Endothelial cell (in vitro differentiated cells): ENCODE measurements around the gene KCNG2. TPM values are rescaled to one million over a fixed set of nuclear protein-coding genes. Genes with fewer than 3 reads are reported as not detected.

Source experiments
- DNase-seq: peaks from one replicate; pipeline ENCODE4 v3.0.0; 2021; ENCODE audit warnings: low spot score
- H3K27ac Mint-ChIP-seq: one replicate; pipeline ENCODE4 v1.8.0; 2021; ENCODE audit warnings: mixed read lengths, inconsistent platforms; ENCODE audit not compliant: unreplicated experiment
- H3K27me3 Mint-ChIP-seq: one replicate; pipeline ENCODE4 v1.8.0; 2021; ENCODE audit warnings: mild to moderate bottlenecking, moderate library complexity, mixed read lengths, inconsistent platforms; ENCODE audit not compliant: unreplicated experiment
- H3K36me3 Mint-ChIP-seq: one replicate; pipeline ENCODE4 v1.8.0; 2021; ENCODE audit warnings: mild to moderate bottlenecking, low read depth, mixed read lengths, inconsistent platforms; ENCODE audit not compliant: unreplicated experiment
- H3K4me1 Mint-ChIP-seq: one replicate; pipeline ENCODE4 v1.8.0; 2021; ENCODE audit warnings: mild to moderate bottlenecking, mixed read lengths, inconsistent platforms; ENCODE audit not compliant: unreplicated experiment
- H3K4me3 Mint-ChIP-seq: one replicate; pipeline ENCODE4 v1.8.0; 2021; ENCODE audit warnings: mild to moderate bottlenecking, mixed read lengths, inconsistent platforms; ENCODE audit not compliant: unreplicated experiment
- H3K9me3 Mint-ChIP-seq: one replicate; pipeline ENCODE4 v1.8.0; 2021; ENCODE audit warnings: mixed read lengths, inconsistent platforms; ENCODE audit not compliant: unreplicated experiment
- total RNA-seq: library from RNA; stranded (reverse); fragmentation: NEBNext Ultra II Directional; extraction: Animal tissue kit (Norgen Biotek cat#: 25700); gene quantifications from one replicate; pipeline ENCODE4 v1.2.1, GENCODE V29; 2021; ENCODE audit not compliant: unreplicated experiment
- TF ChIP-seq, protein P1 (sequence below): fragments of 200-600 bp; sonication (generic); IDR thresholded peaks from one replicate; pipeline ENCODE4 v1.5.0; 2021; ENCODE audit warnings: antibody characterized with exemption; ENCODE audit not compliant: unreplicated experiment

Gene KCNG2
- total RNA-seq, 1 donor from 2014 or later, result 0.56 TPM

DNA sequence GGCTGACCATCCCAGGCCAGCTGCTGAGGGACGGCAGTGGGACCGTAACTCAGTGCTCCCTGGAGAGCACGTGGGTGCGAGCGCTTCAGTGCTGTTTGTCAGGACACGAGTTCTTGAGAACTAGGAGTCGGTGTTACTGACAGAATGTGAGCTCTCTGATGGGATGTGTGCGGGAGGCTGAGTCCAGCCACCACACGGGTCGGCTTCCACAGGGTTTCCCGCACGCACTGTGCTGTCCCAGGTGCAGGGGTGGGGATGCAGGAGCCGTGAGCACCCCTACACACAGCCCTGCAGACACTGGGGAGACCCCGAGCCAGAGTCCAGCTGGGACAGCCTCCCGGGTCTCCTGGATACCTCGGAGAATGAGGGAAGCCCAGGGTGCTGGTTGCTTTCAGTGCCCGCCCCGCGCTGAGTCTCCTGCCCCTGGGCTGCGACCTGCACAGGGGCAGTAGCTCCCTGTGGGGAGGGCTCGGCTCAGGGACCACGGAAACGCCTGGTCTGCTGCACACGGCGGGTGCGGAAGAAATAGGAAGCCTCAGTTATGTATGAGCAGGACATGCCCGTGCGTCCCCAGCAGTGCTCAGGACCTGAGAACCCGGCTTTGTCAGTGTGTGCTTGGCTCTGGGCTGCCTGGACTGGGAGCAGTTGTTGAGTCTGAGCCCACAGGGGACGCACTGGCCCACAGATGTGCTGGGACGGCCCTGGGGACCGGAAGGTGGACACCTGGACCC, 71.2 kb downstream of the KCNG2 start:
- H3K36me3 Mint-ChIP-seq, result no peaks in the 10 kb centered on the region
- DNase-seq, result no peak

DNA sequence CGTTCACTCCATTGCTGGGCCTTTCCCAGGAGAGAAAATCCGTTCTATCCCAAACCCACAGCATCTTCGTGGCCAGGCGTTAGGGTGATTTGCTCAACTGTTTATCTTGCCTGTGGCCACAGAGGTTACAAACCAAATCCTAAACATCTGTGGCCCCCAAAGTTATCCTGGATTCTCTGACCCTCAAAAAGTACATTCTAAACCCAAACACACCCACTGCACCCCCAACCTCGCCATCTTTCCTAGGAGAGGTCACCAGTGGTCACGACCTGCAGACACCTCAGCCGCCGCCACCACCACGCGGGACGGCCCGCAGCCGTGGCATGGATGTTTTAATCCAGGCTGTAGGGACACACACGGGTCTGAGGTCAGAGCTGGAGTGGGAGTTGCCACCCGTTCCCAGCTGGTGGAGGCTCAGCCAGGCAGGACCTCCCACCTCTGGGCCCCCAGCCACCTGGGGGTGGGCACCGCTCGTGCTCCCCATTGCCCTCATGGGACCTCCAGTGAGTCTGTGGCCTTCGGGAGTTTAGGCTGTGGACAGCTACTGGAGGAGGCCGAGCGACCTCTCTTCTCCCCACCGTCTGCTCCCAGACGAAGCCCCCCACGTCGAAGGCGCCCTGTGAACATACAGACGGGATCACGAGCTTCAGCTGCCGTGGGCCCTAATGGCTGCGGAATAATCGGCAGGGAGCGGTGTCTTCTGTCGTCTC, 72.0 kb downstream of the KCNG2 start:
- H3K36me3 Mint-ChIP-seq, result no peaks in the 10 kb centered on the region
- TF ChIP-seq, protein P1, sequence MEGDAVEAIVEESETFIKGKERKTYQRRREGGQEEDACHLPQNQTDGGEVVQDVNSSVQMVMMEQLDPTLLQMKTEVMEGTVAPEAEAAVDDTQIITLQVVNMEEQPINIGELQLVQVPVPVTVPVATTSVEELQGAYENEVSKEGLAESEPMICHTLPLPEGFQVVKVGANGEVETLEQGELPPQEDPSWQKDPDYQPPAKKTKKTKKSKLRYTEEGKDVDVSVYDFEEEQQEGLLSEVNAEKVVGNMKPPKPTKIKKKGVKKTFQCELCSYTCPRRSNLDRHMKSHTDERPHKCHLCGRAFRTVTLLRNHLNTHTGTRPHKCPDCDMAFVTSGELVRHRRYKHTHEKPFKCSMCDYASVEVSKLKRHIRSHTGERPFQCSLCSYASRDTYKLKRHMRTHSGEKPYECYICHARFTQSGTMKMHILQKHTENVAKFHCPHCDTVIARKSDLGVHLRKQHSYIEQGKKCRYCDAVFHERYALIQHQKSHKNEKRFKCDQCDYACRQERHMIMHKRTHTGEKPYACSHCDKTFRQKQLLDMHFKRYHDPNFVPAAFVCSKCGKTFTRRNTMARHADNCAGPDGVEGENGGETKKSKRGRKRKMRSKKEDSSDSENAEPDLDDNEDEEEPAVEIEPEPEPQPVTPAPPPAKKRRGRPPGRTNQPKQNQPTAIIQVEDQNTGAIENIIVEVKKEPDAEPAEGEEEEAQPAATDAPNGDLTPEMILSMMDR, result no peak

More for the DNA sequence above, 71.2 kb downstream of the KCNG2 start:
- Mint-ChIP-seq H3K4me1 (no peaks in the 10 kb centered on the region), H3K4me3 (no peak overlapping the region), H3K27ac (no peak overlapping the region), H3K9me3 (no peaks in the 10 kb centered on the region), H3K27me3 (peaks cover 3% of the 10 kb centered on the region)
- TF ChIP-seq, protein P1, result no peak

GRCh38 chr18:79870301-79871025, 72.7 kb downstream of the KCNG2 start:
- H3K36me3 Mint-ChIP-seq, result no peaks in the 10 kb centered on the region
- no peaks in the 10 kb centered on the region for H3K4me1 Mint-ChIP-seq
- no peak for DNase-seq
- H3K27ac Mint-ChIP-seq, result no peak overlapping the region
- TF ChIP-seq, protein P1, result no peak
- peaks cover 7% of the 10 kb centered on the region for H3K27me3 Mint-ChIP-seq
- H3K9me3 Mint-ChIP-seq, result no peaks in the 10 kb centered on the region
- no peak overlapping the region for H3K4me3 Mint-ChIP-seq

More for the DNA sequence above, 72.0 kb downstream of the KCNG2 start:
- no peak for DNase-seq
- Mint-ChIP-seq H3K9me3 (no peaks in the 10 kb centered on the region), H3K4me1 (no peaks in the 10 kb centered on the region), H3K27me3 (peaks cover 7% of the 10 kb centered on the region), H3K4me3 (no peak overlapping the region), H3K27ac (no peak overlapping the region)

GRCh38 chr18:79871026-79871390, 73.3 kb downstream of the KCNG2 start:
- H3K27ac Mint-ChIP-seq, result no peak overlapping the region
- H3K9me3 Mint-ChIP-seq, result no peaks in the 10 kb centered on the region
- H3K27me3 Mint-ChIP-seq, result peaks cover 7% of the 10 kb centered on the region
- TF ChIP-seq, protein P1, result no peak
- H3K4me3 Mint-ChIP-seq, result no peak overlapping the region
- H3K4me1 Mint-ChIP-seq, result no peaks in the 10 kb centered on the region
- DNase-seq, result no peak
- no peaks in the 10 kb centered on the region for H3K36me3 Mint-ChIP-seq
